GM12892 (cell line): Measurements from ENCODE around the gene LYZL4.

Experiments
- POLR2A ChIP-seq: IDR thresholded peaks from 2 replicates; pipeline ENCODE4 v1.6.1; 2011; ENCODE audit warnings: low read depth, low read length, control low read depth
- POLR2AphosphoS5 ChIP-seq: IDR thresholded peaks from 2 replicates; pipeline ENCODE4 v1.6.1; 2011; ENCODE audit warnings: low read depth, low read length, control low read depth
- TAF1 ChIP-seq: IDR thresholded peaks from 2 replicates; pipeline ENCODE4 v1.6.1; 2011; ENCODE audit warnings: low read depth, mild to moderate bottlenecking, control low read depth, low read length, borderline replicate concordance

- TF ChIP-seq POLR2AphosphoS5 (no peak), POLR2A (no peak), TAF1 (no peak)
Observed at GRCh38 chr3:42408156-42408555, 2.3 kb downstream of the LYZL4 start.
